Activated CD8-positive, alpha-beta memory T cell treated with anti-CD3 and anti-CD28 coated beads for 36 hours (primary cell): Measurements from ENCODE around the gene FAM72B. TPM values are rescaled to one million over a fixed set of nuclear protein-coding genes. Genes with fewer than 3 reads are reported as not detected.
"Not testable (repeated sequence)": the region's sequence is repeated elsewhere in the genome, so short reads cannot be mapped to it uniquely, and the experiment has no call there.

Source experiments
- CTCF ChIA-PET: fragments of 350-600 bp; sonication (Branson Sonifier 250); formaldehyde crosslinking; loops from one replicate; lab custom pipeline; 2021; ENCODE audit warnings: antibody characterized with exemption; lab: Charles Lee
- POLR2A ChIA-PET: fragments of 350-600 bp; sonication (Branson Sonifier 250); formaldehyde crosslinking; loops from one replicate; lab custom pipeline; 2021; ENCODE audit warnings: antibody characterized with exemption; lab: Charles Lee
- total RNA-seq, 2 experiments: library from RNA; stranded (reverse); gene quantifications; one replicate each; pipeline ENCODE4 v1.2.3, GENCODE V29; 2021

Gene FAM72B
- total RNA-seq: 10 to 100 TPM; 19.2 to 22.6 TPM

- CTCF ChIA-PET: not testable (repeated sequence)
Measured at GRCh38 chr1:121184290-121185127, at the start of gene FAM72B, which contains the start of gene SRGAP2C. Gene FAM72B (minus strand): TSS chr1:121184340. CDS start chr1:121183489, 851 bp downstream. Gene SRGAP2C (plus strand): TSS chr1:121184975. CDS start chr1:121187447, 2,472 bp downstream.

DNA sequence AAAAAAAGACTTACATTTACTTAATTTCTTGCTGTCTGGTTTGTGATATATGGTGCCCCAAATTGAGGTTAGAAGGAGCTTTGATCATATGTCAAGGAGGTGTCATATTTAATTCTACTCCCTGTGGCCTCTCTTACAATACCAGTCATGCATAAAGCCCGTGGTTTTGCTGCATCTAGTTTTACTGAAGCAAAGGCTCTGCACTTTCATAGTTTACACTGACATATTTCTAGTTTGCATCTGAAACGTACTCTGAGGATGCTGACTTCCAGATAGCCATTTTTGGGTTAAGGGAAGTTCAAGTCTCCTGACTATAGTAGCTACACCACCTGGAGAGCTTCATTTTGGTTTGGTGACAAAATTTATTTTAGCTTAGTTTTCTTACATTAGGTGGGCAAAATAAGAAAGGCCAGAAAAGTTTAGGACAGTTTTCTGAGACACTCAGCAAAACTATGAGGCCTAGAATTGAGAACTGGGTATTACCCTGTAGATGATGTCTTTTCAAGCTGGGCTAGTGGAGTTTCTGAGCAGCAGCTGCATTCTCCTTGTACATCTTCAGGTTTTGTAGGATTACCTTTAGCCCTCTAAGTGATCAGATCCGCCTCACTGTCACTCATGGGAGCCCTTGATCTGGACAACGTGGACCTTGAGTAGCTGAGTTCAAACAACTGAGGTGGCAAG, 48.4 kb upstream of the FAM72B start:
- POLR2A ChIA-PET: not testable (repeated sequence)

More at GRCh38 chr1:121184290-121185127, at the start of gene FAM72B, which contains the start of gene SRGAP2C:
- POLR2A ChIA-PET: not testable (repeated sequence)

GRCh38 chr1:121230636-121231035, 46.5 kb upstream of the FAM72B start:
- POLR2A ChIA-PET: not testable (repeated sequence)

More for the DNA sequence above, 48.4 kb upstream of the FAM72B start:
- CTCF ChIA-PET: not testable (repeated sequence)

GRCh38 chr1:121227544-121228330, 43.6 kb upstream of the FAM72B start:
- CTCF ChIA-PET, POLR2A ChIA-PET: not testable (repeated sequence)

More at GRCh38 chr1:121230636-121231035, 46.5 kb upstream of the FAM72B start:
- CTCF ChIA-PET: not testable (repeated sequence)

DNA sequence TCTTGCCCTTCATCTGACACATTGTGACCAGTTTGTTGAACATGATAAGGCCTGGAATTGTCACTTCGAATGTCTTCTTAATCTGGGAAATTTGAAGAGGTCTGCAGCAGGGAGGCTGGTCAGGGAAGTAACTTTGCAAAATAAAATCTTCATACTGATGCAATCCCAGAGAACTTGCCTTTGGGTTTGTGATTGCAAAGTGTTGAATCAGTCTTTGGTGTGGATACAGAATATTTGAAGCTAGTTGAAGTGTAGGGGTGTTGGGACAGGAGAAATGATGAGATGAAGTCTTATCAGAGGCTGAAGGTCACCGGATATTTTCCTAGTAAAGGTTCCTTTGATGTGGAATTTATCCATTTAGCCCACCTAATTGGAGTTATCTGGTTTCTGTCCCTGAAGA, 42.8 kb upstream of the FAM72B start:
- POLR2A ChIA-PET, CTCF ChIA-PET: not testable (repeated sequence)

GRCh38 chr1:121226295-121226904, 42.3 kb upstream of the FAM72B start:
- CTCF ChIA-PET, POLR2A ChIA-PET: not testable (repeated sequence)

DNA sequence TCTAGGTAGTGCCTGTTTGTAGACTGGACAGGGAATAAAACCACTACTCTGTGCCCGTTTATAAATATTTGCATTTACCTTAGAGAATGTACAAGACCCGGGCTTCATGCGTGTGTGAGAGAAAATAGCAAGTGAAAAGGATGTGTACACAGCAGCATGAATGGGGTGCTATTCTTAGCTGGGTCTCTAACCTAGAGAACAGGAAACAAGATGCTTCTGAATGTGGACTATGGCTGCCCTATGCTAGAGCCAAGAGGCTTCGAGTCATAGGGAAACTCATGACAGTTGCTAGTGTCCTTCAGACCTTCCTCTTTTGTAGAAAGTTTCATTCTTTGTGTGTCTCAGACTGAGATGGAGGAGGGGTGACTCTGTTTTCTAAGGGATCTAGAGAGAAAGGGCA, 40.6 kb upstream of the FAM72B start:
- POLR2A ChIA-PET, CTCF ChIA-PET: not testable (repeated sequence)

DNA sequence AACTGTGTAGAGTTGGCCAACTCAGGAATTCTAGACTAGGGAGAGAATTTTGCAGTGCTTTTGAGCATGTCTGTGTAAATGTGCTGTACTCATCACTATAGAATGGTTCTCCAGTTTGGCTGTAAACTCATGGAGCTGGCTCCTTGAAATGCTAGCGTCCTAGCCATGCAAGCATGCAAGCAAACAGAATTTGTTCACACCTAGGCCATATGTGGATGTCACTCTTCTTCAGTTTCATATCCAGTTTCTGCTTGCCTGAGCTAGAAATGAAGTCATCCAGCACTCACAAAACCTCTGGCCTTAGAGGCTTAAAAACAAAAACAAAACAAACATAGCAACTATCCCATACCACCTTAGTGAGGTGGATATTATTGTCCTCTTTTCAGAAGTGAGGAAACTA, 37.6 kb upstream of the FAM72B start:
- POLR2A ChIA-PET, CTCF ChIA-PET: not testable (repeated sequence)

DNA sequence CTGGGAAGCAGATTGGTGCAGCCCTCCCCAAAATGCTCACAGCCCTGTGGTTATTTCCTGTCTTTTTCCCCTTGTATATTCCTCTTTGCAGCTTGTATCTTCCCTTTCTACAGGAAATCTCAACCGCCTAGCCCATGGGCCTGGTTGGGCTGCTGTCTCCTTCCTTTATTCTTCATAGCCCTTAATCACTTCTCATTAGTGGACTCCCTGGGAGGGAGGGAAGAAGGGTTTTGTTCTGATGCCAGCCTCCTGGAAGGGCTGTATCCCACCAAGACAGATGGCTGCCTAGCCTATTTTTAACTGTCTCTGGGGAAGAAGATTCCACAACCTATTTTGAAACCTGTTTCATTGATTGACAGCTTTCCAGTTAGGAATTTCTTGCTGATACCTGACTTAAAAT, 32.5 kb upstream of the FAM72B start:
- POLR2A ChIA-PET, CTCF ChIA-PET: not testable (repeated sequence)

DNA sequence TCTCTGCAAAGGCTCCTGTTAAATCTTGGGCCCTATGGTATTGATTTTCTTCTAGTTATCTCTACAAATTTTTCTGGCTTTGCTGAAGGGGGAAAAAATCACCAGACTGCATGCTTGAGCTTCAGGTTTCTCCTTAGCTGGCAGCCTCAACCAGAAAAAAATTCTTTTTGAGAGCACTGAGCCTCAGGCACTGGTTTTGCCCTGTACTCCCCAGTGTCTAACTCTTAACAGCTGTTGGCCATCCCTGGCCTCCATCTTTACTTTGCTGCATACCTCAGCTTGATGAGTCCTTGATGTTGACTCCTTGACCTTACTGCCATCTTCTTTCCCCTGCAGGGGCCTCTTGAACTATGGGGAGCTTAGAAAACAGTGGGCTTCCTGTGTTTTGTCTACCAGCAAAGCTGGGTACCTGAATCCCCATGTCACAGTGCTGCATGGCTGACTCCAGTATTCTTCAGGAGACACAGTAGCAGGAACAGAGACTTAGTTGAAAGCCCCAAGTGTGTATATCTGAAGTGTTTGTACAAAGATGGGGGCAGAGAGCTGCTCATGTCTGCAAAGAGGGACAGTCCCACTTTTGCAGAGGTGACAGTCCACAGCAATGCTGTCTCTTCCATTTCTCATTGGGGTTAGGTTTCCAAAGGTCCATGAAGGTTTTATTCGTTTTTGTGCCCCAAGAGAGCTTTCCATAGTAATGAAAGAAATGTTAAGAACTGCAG, 31.7 kb upstream of the FAM72B start:
- CTCF ChIA-PET, POLR2A ChIA-PET: not testable (repeated sequence)

DNA sequence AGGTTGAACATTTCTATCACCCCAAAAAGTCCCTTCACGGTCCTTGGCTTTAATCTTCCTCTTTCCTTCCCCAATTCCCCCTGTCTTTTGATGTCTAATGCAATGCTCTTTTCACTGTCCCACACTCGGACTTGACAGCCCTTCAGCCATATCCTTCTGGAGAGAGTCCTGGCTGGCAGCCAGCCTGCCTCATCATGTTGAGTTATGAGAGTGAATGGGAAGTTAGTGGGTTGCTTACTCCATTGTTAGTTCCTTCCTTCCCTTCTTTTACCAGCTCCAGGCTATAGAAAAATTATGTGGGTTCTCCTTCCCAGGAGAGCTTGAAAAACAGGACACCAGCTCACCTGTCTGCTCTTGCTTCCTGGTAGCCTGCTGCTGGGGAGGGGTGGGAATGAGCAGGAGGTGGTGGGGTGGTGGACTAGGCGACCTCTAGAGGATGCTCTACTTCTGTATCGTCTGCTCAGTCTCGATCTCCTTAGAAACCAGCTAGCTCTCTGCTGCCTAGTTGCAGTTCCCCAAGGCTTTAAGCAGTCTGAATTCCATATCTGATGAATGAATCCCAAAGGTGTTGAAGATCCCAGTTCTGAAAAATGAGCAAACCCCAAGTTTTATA, 30.5 kb upstream of the FAM72B start:
- CTCF ChIA-PET, POLR2A ChIA-PET: not testable (repeated sequence)

GRCh38 chr1:121213491-121213890, 29.4 kb upstream of the FAM72B start:
- CTCF ChIA-PET, POLR2A ChIA-PET: not testable (repeated sequence)

DNA sequence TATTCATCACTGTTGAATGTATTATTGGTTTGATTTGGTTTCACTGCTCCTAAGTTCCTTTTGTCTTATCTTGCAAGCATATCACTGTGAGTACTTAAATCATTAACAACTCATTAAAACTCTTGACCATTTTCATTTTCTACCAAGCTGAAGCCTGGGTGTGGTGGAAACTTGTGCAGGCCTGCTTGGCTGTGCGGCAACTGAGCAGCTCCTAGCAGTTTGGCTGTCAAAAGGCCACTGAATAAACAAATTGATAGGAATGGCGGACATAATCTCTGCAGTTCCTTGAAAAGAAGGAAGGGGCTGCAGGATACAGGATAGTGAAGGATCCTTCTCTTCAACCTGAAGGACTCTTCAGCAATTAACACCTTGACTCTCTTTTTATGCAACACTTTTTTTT, 26.6 kb upstream of the FAM72B start:
- POLR2A ChIA-PET, CTCF ChIA-PET: not testable (repeated sequence)

GRCh38 chr1:121208375-121208774, 24.2 kb upstream of the FAM72B start:
- POLR2A ChIA-PET, CTCF ChIA-PET: not testable (repeated sequence)

DNA sequence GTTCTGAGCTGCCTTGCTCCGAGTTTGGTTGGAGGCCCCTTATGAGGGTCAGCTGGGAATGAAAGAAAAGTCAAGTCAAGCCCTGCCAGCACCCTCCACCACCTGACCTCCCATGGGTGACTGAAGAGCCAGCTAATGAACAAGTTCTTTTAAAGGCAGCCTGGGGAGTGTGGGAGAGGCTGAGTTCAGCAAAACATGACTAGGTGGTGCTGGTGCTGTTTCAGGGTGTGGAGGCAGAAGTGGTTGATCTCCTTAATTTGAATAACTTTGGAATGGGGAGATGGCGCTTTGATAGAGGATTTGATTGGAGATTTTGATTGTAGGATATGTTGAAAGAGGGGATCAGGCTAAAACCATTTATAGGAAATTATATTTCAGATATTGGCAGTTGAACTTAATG, 23.2 kb upstream of the FAM72B start:
- CTCF ChIA-PET, POLR2A ChIA-PET: not testable (repeated sequence)

DNA sequence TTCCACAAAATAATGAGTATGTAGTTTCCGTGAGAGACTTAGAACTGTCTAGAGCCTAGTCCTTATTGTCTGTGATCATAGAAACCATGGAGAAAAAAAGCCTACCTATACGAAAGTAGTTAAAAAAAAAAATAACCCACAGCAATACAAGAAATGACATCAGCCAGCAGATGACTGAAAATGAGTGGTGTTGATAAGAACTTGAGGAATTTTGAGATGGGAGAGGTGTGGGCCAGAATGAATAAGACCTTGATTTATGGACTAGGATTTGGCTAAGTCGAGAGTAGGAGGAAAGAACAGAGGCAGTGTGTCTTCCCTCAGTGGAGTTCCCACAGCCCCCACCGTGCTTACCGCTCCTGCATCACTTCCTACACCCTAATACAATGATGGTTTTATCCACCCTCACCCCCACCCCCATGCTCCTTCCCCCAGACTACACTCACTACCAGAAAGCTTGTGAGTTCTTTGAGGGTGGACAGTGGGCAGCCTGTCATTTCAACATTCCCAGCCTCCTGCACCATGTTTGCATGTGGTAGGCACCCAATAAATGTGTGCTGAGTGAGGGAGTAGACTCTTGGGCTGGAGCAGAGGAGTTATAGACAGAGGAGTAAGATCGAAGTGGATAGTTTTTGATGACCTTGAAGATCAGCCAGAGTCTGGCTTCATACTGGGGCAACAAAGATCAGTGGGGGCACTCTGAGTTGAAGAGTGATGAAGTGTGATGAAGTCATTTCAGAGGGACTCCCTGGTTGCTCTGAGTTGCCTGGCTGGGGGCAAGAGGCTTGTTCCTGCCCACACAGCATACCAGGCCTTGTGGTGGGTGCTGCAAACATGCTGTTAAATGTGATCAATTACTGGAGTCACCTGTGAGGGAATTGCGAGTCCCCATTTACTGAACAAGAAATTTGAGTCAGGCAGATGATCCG, 21.9 kb upstream of the FAM72B start:
- POLR2A ChIA-PET, CTCF ChIA-PET: not testable (repeated sequence)

DNA sequence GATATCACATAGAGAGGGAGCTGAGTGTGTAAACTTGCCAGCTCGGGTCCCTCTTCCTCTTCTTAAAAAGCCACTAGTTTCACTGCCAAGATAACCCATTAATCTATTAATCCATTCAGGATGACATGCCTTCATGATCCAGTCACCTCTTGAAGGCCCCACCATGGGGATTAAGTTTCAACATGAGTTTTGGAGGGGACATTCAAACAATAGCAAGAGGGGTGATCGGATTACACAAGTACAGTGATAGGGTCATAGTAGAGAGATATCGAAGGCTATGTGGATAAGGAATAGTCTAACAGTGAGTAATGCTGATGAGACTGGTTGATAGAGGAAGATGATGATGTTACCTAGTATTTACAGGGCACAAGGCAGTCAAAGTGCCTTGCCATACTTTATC, 18.8 kb upstream of the FAM72B start:
- POLR2A ChIA-PET, CTCF ChIA-PET: not testable (repeated sequence)
